Measurements from ENCODE around the gene NEO1. TPM values are rescaled to one million over a fixed set of nuclear protein-coding genes. Genes with fewer than 3 reads are reported as not detected.

Gene NEO1
- total RNA-seq, 1 experiment from 2014 or later = 41.8 TPM

DNA sequence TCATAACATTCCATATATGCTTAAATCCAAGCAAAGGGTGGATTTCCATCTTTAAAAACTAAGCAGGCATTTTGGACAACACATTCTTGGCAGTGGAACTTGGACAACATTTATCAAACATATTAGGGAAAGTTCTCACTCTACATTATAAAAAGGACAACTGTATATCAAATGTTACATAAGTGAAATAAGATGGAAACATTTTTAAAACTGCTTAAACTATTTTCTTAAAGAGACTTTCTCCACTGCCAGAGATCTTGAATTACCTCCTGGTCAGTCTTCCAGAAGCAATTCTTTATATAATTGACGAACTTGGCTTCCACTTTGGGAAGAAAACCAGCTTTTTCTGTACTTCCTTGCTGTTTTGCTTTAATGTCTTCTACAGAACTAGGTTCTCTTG, 109.3 kb downstream of the NEO1 start:
- Histone ChIP-seq H3K79me2 (ENCODE audit: insufficient read depth, low read length) (no peaks in the 10 kb centered on the region), H2AK5ac (ENCODE audit: insufficient read length, low read length) (no peak overlapping the region), H3K56ac (ENCODE audit: insufficient read length, low read depth, low read length) (no peak overlapping the region), H4K8ac (replicated peaks; ENCODE audit: insufficient read length, low read depth, low read length) (no peak overlapping the region), H2BK5ac (ENCODE audit: insufficient read length, low read length) (no peak overlapping the region), H3T11ph (ENCODE audit: low read length) (no peak overlapping the region), H3K4ac (ENCODE audit: low read depth, low read length) (no peak overlapping the region), H2BK20ac (ENCODE audit: low read depth, low read length, poor library complexity, severe bottlenecking) (no peak overlapping the region), H2BK15ac (ENCODE audit: low read depth, low read length) (no peak overlapping the region), H3K4me2 (ENCODE audit: insufficient read depth, insufficient read length, low read length) (no peak overlapping the region), H2BK12ac (ENCODE audit: insufficient read length, low read depth, low read length) (no peak overlapping the region), H3K23ac (ENCODE audit: insufficient read length, low read depth, low read length) (no peak overlapping the region), H3K18ac (ENCODE audit: insufficient read length, low read depth, low read length) (no peak overlapping the region), H3K27me3 (ENCODE audit: insufficient read depth, low read length) (no peaks in the 10 kb centered on the region), H2BK120ac (ENCODE audit: low read depth, low read length, poor library complexity, severe bottlenecking) (no peak overlapping the region), H3K9me3 (ENCODE audit: control insufficient read depth, low read depth, low read length) (no peaks in the 10 kb centered on the region), H3K9ac (ENCODE audit: extremely low read depth, insufficient read length, low read length) (no peak overlapping the region), H3K23me2 (ENCODE audit: insufficient read length, low read depth, low read length, poor library complexity, severe bottlenecking) (no peaks in the 10 kb centered on the region), H4K20me1 (ENCODE audit: control insufficient read depth, insufficient read depth, insufficient read length) (no peaks in the 10 kb centered on the region), H4K5ac (ENCODE audit: insufficient read length, low read depth, low read length) (no peak overlapping the region), H4K91ac (ENCODE audit: insufficient read length, low read depth, low read length) (no peak overlapping the region), H3K4me1 (ENCODE audit: insufficient read depth, low read length) (no peaks in the 10 kb centered on the region), H3K14ac (ENCODE audit: insufficient read depth, low read length) (no peak overlapping the region), H2AFZ (ENCODE audit: low read length) (no peak overlapping the region), H3K27ac (ENCODE audit: insufficient read length, low read depth, low read length) (no peak overlapping the region), H3K79me1 (ENCODE audit: insufficient read depth, low read depth, low read length, poor library complexity, severe bottlenecking) (no peaks in the 10 kb centered on the region)
- DNase-seq = no peak
- TF ChIP-seq, protein P1, sequence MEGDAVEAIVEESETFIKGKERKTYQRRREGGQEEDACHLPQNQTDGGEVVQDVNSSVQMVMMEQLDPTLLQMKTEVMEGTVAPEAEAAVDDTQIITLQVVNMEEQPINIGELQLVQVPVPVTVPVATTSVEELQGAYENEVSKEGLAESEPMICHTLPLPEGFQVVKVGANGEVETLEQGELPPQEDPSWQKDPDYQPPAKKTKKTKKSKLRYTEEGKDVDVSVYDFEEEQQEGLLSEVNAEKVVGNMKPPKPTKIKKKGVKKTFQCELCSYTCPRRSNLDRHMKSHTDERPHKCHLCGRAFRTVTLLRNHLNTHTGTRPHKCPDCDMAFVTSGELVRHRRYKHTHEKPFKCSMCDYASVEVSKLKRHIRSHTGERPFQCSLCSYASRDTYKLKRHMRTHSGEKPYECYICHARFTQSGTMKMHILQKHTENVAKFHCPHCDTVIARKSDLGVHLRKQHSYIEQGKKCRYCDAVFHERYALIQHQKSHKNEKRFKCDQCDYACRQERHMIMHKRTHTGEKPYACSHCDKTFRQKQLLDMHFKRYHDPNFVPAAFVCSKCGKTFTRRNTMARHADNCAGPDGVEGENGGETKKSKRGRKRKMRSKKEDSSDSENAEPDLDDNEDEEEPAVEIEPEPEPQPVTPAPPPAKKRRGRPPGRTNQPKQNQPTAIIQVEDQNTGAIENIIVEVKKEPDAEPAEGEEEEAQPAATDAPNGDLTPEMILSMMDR (conservative IDR thresholded peaks at IDR 0.05) = no peak
- H3K27ac Mint-ChIP-seq = no peak overlapping the region
- H3K4me3 Mint-ChIP-seq = no peak overlapping the region
- no peaks in the 10 kb centered on the region for H3K27me3 Mint-ChIP-seq (ENCODE audit: low read depth)
- H3K9me3 Mint-ChIP-seq = peaks cover 4 to 15% of the 10 kb centered on the region in 2 experiments; a peak in 4 of 5 replicates
- peaks cover 3% of the 10 kb centered on the region in 2 experiments; a peak in 1 of 4 replicates for H3K4me1 Mint-ChIP-seq
- WGBS (ENCODE audit: extremely low coverage, insufficient read length, low lambda C conversion rate) = no CpG with 5 or more reads among the region's 1 CpG
- H3K36me3 Mint-ChIP-seq (ENCODE audit: insufficient read depth in 1 of 3, low read depth in 3 of 3) = peaks cover 10 to 19% (median 18%) of the 10 kb centered on the region in 3 experiments; a peak in 6 of 7 replicates

Data from H9 (cell line).